AG08396 (cell line): Measurements from ENCODE around the gene PHLDB3.

Source experiments
- DNase-seq: peaks from one replicate; pipeline ENCODE4 v3.0.0; 2012; ENCODE audit warnings: low spot score, mixed read lengths

Gene PHLDB3

DNA sequence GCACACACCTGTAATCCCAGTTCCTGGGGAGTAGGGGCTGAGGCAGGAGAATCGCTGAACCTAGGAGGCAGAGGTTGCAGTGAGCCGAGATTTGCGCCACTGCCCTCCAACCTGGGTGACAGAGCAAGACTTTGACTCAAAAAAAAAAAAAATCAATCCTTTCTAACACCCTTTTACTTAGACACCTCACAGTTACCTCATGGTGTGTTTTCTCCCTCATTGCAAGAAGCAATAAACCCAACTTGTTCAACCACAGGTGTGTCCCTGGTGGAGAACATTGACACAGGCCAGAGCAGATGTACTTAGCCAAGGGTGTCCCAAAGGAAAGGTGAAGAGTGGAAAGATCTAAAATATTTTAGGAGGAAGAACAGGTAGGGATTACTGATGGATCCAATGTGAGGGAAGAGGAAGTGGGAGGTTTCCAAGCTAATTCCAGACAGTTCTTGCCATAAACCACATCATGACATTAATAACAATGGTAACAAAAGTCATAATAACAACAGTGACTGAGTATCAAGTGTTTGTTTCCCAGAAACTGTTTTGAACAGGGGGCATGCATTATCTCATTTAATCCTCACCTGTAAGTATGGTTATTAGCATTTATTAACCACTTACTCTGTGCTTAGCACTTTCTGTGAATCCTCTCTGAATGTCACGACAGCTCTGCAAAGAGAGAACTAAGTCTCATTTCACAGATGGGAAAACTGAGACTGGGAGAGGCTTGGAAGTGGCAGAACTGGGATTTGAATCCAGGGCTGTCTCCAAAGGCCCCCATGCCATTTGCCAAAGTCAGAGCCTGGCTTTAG lies 36.0 kb downstream of the PHLDB3 start:
- no peak for DNase-seq

DNA sequence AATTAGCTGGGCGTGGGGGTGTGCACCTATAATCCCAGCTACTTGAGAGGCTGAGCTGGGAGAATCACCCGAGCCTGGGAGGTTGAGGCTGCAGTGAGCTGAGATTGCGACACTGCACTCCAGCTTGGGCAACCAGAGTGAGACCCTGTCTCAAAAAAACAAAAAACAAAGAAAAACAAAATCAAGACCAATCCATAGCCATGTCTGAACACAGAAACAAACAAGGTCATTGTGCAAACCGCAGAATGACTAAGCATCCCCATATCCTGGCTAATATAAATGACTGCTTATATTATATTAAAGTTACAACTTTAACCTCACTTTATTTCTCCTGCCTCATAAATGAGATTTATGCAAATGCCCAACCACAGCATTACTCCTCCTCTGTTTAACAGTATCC lies 36.8 kb downstream of the PHLDB3 start:
- DNase-seq, result no peak

GRCh38 chr19:43467276-43467675 lies 37.3 kb downstream of the PHLDB3 start:
- DNase-seq, result no peak

DNA sequence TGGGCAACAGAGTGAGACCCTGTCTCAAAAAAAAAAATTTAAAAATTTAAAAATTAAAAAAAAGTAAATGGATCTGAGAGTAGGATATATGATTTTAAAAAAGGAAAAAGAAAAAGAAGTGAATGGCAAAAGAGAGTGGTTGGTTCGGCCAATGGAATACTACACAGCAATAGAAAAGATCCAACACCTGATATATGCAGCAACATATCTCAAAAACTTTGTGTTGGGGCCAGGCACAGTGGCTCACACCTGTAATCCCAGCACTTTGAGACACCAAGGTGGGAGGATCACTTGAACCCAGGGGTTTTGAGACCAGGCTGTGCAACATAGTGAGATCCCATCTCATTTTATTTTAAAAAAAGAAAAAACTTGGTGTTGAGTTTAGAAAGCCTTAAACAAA lies 37.8 kb downstream of the PHLDB3 start:
- no peak for DNase-seq

DNA sequence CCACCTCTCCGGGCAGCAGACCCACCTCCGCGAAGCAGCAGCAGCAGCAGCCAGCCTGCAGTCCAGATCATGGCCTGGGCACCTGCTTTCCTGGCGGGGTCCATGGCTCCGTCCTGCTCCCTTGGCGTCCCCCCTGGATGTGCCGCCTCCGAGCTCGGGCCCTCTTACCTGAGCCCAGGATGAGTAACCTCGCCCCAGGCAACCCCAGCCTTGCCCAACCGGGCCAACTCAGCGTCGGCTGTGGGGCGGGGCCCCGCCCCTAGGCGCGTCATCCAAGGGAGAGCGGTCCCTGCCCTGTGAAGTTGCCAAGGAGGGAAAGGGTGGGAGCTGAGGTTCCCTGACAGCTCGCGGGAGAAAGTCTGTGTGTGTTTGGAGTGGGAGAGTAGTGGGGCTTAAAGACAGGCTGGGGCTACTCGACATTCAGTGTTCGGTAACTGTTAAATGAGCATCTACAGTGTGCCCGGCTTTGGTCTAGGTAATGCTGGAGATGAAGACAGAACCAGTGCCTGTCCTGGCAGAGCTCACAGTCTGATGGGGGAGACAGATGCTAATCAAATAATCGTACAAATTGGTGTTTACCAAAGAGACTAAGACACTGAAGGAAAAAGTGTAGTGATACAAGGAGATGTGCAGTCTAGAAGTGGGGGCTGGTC lies 39.0 kb downstream of the PHLDB3 start, which contains the start of gene LYPD3:
Gene LYPD3 (minus strand): TSS at position 141 of the 653 bp plus-strand sequence. CDS start 37 bp downstream, at position 104.
- DNase-seq, result peak; percentile 41

GRCh38 chr19:43464134-43464775 lies 40.3 kb downstream of the PHLDB3 start:
- DNase-seq, result no peak

DNA sequence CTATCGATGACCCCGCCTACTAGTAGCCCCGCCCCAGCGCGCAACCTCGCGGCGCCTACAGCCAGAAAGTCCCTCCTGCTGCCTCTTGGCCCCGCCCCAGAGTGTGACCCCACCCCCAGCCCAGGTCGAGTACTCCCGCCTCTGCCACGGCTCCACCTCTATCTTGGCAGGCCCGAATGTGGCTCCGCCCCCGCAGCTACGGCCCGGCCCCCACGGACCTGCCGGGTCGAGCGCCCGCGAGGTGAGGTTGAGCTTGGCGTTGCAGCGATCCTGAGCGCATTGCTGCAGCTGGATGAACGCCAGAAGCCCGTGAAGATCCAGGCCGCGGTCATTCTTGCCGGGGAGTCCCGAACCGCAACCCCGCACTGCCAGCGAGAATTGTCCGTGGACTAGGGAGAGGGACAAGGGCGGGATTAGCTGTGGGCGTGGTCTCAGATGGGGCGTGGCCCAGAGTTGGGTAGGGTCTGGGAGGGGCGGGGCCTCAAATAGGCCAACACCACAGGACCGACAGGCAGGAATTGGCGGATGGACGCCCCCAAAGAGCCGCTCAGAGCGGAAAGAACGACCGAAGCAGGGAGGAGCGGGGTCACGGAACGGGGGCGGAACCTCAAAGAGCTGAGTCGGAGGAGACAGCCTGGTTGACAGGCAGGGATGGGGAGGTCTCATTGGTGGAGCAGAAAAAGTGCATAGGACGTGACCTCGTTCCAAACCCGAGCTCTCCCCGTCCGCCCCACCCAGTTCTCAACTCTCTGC lies 41.0 kb downstream of the PHLDB3 start:
- peak; percentile 93 for DNase-seq

DNA sequence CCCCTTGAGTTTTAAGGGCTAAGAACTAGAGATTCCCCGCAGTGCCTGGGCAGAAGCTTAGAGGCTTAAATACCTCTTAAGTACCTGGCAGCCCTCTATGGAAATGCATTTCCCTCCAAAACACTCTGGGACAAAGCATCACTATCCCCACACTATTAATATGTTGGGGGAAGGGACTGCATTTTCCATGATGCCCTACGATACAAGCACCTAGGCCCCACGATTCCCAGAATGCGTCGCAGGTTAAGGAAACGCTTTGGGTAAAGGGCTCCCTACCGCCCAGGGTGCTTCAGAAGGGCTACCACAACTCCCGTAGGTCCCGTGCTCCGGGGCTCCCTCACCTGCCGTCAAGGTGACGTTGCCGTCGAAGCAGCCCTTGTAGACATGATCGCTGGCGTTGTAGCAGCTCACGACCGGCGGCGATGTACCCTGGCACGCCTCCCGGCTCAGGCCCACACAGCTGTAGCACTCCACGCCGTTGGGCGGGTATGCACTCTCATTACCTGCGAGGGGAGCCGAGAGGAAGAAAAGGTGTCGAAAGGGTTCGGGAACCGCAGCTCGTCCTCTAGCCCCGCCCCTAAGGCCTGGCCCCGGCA lies 41.7 kb downstream of the PHLDB3 start:
- DNase-seq, result no peak

DNA sequence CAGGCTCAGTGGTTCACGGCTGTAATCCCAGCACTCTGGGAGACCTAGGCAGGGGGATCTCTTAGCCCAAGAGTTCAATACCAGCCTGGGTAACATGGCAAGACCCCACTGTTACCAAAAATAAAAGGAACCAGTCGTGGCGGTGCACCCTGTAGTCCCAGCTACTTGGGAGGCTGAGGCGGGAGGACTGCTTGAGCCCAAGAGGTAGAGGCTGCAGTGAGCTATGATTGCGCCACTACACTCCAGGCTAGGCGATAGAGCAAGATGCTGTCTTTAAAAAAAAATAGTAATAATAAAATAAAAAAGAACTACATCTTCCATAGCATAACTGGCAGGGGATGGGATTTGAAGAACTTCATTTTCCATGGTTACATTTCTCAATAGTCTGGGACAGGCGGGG lies 42.2 kb downstream of the PHLDB3 start:
- no peak for DNase-seq

DNA sequence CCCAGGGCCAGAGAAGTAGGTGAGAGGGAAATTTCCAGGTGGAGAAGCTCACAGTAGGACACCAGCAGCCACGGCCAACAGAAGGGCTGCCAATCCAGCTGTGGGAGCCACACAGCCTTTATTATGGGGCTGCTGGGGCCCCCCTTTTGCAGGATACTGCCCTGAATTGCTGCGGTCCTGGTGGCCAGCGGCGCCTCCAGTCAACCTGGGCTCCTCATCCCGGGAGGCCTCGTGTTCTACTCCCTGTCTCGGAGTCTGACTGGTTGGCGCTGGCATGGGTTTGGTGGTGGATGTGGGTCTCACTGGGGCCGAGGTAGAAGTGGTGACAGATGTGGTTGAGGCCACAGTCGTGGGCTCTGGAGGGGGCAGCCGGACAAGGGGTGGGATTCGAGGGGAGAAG lies 43.2 kb downstream of the PHLDB3 start:
- DNase-seq, result no peak

DNA sequence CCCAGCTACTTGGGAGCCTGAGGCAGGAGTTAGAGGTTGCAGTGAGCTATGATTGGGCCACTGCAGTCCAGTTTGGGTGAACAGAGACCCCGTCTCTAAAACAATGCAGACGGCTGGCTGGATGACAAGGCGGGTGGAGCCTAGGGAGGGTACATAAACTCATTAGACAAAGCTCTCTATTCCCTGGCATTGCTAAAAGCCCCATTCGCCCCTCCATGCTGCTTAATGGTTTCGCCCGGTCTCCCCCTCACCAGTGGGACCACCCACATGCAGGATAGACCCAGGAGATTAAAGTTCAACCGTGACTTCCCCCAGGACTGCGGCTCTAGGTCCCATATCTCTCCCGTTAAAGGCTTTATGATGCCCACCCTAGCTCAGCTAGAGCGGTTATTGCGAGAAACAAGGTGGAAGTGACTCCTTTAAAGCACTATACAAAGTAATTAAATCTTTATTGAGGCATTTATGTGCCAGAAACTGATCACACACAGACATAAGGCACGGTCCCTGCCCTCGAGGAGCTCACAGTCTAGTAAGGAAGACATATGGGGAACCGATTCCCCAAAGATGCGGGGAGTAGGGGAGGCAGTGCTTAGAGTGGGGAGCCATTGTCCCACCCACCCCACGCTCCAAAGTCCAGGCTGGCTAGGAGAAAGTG lies 44.1 kb downstream of the PHLDB3 start:
- DNase-seq, result no peak

DNA sequence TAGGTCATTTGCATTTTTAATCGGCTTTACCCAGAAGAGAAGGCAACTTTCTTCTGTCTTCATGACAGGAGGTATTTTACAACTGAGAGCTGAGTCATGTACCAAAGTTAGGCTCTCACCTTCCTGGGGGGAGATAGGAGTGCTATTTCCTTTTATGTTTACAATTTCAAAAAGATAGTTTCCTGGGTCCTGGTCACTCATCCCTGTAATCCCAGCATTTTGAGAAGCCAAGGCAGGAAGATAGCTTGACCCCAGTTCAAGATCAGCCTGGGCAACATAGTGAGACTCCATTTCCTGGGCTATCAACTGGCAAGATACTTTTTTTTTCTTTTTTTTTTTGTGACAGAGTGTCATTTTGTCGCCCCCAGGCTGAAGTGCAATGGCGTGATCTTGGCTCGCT lies 46.7 kb downstream of the PHLDB3 start:
- no peak for DNase-seq

DNA sequence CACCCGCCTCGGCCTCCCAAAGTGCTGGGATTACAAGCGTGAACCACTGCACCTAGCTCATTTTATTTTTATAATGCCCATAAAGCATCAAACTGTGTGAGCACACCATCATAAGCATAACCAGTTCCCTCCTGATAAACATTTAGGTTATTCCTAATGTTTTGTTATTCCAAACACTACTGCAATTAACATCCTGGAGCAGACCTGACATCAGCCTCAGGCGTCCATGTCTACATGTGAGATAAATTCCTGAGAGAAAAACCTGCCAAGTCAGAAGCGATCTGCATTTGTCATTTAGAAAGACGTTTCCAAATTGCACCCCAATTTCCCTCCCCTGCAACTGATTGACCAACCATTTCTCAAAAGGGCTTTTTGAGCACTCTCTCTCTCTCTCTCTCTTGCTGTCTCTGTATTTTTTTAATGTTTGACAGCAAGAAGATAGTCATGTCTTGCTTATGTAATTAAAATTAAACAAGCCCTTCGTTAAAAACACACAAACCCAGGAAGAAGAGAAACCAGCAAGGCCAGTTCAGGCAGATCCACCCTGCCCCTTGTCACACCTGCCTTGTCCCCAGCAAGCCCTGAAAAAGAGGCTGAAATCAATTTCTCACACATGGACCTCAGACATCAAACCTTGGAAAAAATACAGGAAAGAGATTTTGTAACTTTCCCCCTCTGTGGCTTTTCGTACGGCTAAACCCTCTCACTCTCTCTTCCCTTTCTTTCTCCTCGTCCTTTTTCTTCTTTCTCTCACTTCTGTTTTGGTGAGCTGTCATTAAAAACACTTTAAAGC lies 49.0 kb downstream of the PHLDB3 start:
- DNase-seq, result no peak

DNA sequence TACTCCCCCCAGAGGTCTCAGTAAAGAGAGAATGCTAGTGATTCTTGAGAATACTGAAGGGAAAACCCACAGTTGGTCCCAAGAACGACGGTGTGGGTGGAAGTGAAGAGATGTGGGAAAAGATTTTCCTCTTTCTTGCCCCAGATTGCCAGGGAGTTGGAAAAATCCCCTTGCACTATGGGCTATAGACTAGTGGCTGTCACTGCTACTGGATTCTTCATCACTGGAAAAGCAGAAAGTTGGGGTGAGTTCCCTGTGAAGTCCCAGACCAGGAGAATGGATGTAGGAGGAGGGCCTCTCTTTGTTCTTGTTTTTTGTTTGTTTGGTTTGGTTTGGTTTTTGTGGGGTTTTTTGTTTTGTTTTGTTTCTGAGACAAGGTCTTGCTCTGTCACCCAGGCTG lies 50.5 kb downstream of the PHLDB3 start:
- no peak for DNase-seq

DNA sequence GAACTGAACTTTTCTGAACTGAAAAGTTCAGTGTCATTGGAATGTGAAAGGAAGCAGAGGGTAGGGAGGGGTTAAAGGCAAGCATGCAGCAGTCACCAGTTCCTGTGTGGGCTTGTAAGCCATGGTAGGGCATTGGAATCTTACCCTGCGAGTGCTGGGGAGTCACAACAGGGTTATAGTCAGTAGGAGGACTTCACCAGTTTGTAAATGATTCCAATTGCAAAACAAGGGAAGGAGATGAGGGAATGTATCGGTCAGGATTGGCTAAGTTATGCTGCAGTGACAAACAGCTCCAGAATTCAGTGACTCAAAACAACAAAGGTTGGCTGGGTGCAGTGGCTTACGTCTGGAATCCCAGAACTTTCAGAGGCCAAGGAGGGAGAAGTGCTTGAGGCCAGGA lies 52.0 kb downstream of the PHLDB3 start:
- no peak for DNase-seq

- no peak for DNase-seq
Observed at GRCh38 chr19:43450545-43450997, 54.0 kb downstream of the PHLDB3 start.

DNA sequence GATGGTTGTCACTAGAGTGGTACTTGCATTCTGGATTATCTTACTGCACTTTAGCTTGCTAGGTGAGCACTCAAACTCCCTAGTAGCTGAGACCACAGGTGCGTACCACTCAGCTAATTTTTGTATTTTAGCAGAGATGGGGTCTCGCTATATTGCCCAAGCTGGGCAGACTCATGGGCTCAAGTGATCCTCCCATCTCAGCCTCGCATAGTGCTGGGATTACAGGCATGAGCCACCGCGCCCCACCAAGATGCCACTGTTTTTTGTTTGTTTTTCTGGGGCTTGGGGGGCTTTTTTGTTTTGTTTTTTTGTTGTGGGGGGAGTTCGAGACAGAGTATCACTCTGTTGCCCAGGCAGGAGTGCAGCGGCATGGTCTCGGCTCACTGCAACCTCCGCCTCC lies 56.9 kb downstream of the PHLDB3 start:
- no peak for DNase-seq

GRCh38 chr19:43446746-43447489 lies 57.6 kb downstream of the PHLDB3 start:
- DNase-seq, result peak; percentile 80

DNA sequence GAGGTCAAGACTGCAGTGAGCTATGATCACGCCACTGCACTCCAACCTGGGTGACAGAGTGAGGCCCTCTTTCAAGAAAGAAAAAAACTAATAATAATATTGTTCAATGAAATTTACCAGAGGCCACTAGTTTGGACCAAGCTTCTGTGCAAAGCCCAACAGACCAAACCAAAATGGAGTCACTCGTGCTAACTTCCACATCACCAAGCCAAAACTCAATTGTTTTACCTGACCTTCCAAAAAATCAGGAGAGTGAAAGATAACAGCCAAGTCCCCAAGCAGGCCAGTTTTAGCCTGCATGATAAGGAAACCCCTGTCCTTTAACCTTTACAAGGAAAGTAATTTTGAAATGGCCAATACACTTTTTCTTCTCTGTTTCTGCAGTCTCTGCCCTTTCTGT lies 59.1 kb downstream of the PHLDB3 start:
- no peak for DNase-seq
